Erythroblast (primary cell): ENCODE measurements around the gene KANSL2.

Experiments used
- GATA1 ChIP-seq: IDR thresholded peaks from 2 replicates; pipeline ENCODE4 v1.6.1; 2011; ENCODE audit warnings: low read depth, mild to moderate bottlenecking, control low read depth, low read length, moderate library complexity
- POLR2A ChIP-seq: IDR thresholded peaks from 2 replicates; pipeline ENCODE4 v1.6.1; 2011; ENCODE audit warnings: mild to moderate bottlenecking, low read length

- TF ChIP-seq POLR2A (no peak), GATA1 (no peak)
Measured at GRCh38 chr12:48691826-48692487, 9.9 kb upstream of the KANSL2 start.
